GM18909 (cell line): ENCODE results near the gene CDT1.

Experiments
- ATAC-seq: cut with Tn5 transposase; IDR thresholded peaks from one replicate; pipeline ENCODE4 v1.9.1; 2021; ENCODE audit warnings: mild to moderate bottlenecking; ENCODE audit not compliant: unreplicated experiment, poor library complexity

CDT1 gene

DNA sequence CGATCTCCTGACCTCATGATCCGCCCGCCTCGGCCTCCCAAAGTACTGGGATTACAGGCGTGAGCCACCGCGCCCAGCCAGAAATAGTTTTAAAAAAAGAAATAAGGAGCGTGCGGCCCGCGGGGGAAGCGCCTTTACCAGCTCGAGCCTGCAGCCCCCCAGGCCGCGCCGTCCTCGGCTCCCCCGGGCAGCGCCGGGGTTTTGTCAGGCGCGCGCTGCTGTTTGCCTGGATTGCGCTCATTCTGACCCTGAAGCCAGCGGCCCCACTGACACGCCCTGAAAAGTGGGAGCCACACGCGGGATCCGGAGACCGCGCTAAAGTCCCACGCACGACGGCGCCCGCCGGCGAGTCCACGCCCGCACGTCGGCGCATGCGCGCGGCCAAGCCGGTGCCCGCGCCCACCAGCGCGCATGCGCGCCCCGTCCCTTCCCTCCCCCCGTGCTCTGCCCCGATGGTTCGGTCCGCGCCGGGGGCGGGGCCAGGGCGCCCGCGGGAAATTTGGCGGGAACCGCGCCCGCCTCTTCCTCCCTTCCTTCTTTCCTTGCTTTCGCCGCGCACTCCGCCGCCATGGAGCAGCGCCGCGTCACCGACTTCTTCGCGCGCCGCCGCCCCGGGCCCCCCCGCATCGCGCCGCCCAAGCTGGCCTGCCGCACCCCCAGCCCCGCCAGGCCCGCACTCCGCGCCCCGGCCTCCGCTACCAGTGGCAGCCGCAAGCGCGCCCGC lies at the start of gene CDT1:
Gene CDT1, plus strand, starts transcription at position 526 of the 724 bp plus-strand sequence. Its CDS starts 43 bp downstream, at position 569.
- ATAC-seq, result peak; percentile 63

DNA sequence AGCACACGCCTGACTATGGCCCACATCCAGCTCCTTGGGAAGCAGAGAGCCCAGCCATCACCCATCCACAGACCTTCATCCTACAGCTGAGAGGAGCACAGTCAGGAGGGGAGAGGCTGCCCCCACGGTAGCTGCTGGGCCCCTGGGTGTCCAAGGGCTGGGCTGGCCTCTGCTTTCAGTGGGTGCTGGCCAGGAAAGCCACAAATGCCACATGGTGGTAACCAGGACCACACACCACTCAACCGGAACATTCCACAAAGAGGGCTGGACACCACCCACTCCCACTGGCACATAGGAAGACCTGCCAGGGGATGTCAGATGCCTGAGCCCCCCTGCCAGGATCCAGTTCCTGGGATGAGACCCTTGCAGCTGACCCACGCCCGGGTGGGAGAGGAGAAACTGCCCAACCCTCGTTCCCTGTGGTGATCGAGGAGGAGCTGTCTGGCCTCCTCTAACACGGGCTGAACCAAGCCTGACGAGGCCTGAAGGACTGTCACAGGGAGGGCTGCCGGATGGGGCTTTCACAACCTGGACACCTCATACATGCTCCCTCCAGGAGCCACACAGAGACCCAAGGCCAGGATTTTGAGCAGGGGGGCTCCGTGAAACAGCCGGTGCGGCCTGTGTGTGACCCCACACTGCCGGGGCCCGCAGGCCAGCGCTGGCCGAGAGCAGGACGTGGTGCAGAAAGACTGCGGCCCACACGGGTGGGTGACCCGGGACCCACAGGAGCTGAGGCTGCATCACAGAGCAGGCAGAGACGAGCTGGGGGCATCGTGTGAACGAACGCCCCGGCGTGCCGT lies 49.3 kb upstream of the CDT1 start:
- no peak for ATAC-seq

DNA sequence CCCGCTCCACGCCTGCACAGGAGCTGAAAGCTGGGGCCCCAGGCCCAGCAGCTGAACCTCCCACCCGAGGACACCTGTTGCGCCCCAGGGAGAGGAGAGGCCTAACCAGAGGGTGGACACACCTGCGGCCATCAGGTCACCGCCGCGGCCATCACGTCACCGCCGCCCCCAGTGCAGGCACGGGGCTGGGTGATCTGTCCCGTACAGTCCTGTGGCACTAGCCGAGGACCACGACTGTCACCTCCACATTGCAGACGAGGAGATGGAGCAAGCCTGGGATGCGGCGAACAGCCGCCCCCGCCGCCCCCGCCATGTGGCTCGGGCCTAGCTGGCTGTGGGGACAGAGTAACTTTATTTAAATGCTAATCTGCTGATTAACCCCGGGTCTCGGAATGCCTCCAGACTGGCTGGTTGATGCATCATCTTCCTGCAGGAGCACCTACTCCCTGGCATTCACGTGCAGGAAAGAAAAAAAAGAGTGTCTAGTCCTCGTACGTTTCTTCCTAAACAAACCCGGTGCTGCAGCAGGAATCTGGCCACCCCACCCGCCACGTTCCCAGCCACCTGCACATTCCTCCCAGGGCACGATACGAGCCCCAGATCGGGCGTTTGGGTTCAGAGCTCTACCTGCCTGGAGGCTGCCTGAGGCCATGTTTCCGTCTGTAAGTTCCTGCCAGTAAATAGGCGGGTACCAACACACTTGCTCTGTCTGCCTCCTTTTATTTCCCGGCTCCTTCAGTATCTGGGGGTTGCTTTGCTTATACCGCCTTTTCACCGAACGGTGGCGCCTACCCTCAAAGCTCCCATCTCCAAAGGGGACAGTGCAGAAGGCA lies 48.5 kb upstream of the CDT1 start:
- no peak for ATAC-seq

DNA sequence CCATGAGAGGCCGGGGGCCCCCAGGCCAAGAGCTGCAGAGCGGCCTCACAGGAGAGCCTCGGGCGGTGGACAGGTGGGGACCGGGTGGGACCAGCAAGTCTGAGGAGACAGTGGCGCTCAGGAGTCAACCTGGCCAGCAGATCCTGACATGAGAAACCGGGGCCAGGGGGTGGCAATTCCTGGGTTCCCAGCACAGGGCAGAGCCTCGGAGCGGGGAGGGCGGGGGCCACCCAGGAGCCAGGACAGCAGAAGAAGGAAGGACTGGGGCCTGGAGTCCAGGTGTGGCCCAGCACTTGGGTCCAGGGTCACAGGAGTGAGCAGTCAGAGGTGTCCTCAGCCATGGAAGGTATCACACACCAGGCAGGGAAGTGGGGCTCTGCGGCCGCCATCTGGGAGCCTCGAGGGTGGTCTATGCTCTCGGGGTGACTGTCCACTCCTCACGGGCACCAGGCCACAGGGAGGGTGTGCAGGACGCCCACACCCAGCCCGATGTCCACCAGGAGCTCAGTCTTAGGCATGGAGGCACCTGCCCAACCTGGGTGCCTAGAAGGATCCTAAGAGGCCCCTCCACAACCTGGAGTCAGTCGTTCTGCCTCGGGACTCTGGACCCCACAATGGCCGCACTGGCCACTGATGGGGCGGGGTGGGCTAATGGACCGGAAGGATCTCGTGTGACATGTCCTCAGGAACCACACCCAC lies 47.7 kb upstream of the CDT1 start:
- no peak for ATAC-seq

DNA sequence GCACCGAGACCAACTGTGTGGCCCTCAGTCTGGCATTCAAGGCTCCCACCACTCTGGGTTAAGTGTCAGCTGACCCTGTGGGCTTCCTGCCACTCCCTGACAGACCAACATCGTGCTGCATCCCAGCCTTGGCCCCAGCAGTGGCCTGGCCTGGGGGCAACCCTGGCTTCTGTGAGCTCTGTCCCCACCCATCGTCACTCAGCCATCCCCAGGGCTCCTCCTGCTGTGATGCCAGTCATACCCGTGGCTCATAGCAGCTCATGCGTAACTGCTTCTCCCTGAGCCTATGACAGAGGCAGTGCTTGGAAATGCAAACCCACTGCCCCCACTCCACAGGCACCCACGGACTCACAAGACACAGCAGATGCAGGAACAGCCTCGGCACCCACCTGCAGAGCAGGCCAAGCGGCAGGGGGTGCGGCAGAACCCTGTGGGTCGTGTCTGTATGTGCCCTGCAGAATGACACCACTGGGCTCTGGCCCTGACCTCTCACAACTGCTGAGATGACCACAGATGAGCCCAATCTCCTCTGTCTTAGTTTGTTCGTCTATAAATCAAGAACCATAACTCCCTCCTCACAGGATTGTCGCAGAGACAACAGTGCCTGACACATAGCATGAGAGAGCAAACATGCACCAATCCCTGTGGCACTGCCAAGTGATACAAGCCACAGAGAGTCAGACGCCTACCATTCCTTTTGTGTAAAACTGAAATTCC lies 45.2 kb upstream of the CDT1 start:
- no peak for ATAC-seq

DNA sequence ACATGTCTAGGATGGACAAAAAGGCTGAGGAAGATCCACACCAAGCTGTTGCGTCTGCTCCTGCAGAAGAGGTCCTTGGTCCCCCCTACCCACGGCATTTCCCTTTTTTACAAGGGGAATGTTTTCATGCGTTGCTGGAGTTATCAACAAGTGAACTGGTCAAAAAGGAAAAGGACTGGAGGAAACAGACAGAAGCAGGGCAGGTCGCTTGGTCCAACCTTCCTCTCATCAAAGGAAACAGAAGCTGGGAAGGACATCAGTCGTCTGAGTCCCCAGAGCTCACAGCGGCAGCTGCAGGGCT lies 44.7 kb upstream of the CDT1 start:
- ATAC-seq, result no peak

DNA sequence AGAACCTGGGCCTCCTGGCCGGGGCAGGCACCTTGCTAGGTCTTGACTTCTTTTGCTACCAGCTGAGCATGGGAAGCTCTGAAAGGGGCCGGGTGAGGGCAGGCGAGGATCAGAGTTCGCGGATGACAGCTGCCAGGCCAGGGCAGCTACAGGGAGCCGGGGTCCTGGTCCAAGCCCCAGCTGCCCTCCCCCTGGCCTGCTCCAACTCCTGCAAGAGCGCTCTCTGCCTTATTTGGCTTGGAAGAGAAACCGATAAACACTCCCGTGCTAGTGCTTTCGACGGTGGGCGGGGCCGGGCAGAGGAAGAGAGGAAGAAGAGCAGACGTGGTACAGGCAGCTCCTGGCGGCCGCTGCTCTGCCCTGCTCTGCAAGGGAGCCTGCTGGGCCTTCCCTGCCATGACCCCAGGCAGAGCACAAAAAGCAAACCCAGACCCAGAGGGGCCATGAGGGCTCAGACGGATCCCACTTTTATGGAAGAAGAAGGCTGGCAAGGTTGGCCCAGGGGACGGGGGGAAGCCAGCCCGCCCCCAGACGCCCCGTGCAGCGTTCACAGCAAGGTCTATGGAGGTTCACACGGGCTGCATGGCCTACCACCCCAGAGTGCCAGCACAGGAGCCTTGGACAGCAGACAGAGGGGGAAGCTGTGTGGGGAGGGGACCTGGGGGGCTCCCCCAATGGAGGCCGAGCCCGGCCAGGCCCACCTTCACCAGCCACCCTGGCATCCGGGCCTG lies 44.2 kb upstream of the CDT1 start:
- ATAC-seq, result no peak

DNA sequence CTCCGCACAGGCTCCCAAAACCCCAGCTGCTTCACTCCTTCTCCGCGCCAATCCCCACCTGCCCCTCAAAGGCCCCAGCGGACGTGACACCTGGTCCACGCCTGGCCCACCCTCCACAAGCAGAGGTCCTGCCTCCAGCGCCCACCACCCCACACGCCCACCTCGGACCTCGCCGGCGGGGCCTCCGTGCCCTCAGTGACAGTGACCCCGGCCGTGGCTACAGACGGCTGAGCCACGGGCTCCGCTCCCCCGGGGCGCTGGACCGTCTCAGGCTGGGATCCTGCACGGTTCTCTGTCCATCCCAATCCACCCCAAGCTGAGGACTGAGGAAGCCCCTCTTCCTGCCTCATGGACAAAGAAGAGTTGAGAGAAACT lies 43.6 kb upstream of the CDT1 start:
- no peak for ATAC-seq

DNA sequence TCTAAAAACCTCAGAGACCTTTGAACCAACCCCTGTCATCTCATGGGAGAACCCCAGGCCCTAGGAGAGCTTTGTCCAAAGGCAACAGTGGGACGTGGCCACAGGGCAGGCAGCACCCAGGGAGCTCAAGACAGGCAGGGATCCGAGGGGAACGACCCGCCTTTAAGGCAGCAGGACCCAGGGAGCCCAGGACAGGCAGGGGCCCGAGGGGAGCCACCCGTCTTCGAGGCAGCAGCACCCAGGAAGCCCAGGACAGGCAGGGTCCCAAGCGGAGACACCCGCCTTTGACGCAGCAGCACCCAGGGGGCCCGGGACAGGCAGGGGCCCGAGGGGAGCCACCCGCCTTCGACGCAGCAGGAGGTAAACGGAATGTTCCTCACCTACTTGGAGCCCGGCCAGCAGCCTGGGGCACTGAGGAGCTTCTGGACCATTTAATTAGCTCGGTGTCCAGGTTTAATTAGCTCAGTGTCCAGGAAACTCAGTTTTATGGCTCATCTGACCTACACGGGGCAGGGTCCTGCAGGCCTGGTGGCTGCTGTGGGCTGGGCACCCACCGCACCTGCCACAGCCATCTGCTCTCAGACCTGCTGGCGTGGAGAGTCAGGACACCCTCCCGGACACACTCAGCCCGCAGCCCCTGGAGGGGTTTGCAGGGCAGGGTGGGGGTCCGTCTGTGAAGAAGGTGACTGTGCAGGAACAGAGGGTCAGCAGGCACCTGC lies 43.0 kb upstream of the CDT1 start:
- no peak for ATAC-seq

DNA sequence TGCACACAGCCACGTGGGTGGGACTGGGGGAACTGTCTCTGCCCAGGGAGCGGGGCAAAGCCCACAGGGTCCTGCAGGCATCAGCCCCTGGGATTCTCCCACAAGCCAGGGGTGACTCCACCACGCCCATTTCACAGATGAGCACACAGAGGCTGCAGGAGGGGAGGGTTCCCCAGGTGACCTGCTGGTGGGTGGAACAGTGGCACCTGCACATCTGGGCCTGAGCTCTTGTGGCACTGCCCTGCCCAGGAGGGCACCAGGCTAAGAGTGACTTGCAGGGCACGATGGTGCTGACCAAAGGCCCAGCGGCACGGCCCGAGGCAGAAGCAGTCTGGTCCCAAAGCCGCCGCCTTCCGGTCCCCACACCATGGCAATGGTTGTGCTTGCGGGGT lies 42.5 kb upstream of the CDT1 start:
- ATAC-seq, result no peak

DNA sequence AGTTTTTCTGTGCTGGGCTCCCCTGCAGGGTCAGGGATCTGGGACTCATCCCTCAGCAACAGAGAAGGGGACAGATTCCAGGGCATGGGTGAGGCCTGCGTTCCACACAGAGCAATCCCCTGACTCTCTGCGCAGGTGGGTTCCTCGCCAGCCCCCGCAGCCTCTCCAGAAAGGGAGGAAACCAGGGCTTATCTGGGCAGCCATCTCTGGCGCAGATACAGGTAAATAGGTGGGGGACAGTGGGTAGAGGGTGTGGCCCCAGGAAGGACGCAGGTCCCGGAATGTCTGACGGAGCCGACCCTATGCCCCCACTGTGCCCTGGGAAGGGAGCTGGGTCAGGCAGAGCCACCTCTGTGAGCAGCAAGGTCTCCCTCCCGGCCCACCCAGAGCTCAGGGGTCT lies 41.8 kb upstream of the CDT1 start:
- ATAC-seq, result no peak

DNA sequence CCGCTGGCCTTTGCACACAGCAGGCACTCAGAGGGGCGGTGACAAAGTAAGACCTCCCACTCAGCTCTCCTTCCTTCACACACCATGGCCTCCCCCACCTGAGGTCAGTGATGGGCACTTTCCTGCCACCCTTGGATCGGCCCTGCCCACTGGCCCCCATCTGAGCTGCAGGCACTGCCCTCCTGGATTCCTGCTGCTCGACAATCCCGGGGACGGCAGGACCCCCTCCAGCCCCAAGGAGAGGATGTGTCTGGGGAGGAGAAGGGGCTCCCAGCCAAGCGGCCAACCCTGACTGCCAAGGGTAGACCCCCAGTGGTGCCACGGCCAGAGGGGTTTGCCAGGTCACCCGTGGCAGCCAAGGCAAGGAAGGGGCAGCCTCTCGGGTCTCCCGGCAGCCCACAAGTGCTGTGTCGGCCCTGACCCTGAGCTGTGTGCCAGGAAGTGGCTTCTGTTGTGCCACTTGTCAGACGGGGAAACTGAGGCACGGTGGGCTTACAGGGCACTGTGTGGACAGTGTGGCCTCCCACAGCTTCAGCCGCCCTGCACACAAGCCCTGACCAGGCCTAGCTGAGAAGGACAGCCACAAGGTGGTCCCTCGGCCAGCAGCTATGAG lies 41.2 kb upstream of the CDT1 start:
- ATAC-seq, result no peak

DNA sequence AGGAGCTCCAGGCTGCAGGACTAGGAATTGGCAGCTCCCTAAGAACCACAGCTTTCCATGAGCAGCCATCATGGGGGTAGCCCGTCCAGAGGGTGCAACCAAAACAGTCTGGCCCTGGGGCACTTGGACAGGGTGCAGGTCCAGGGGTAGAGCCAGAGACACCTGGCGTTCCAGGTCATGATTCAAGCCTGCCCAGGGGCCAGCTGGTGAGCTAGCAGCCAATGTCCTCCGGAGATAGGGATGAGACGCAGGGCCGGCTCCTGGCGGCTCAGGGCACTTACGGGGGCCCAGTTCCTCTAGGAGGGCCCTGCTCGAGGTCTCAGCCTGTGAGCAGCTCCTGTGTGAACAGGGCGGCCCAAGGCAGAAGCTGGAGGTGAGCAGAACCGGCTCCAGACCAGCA lies 40.6 kb upstream of the CDT1 start:
- no peak for ATAC-seq

DNA sequence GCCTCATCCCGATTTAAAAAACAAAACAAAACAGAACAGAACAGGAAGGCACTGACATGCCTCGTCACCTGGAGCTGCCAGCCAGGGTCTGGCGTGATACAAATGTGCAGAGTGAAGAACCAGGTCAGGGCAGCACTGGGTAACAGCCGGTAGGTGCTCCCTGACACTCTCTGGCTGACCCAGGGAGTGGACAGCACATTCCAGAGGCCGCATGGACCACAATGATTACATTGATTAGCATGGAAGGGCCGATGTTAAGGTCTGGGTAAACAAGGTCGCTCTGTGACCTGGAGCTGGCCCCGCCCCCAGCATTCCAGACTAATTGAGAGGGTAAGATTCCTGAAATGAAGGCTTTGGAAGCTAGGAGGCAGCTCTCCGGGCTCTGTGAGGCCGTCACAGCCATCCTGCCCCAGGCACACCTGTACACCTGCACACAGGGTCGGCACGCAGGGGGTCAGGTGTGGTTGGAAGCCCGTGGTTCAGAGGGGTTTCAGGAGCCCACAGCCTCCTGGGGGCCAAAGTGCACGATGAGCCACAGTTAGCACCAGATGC lies 40.0 kb upstream of the CDT1 start:
- ATAC-seq, result no peak

DNA sequence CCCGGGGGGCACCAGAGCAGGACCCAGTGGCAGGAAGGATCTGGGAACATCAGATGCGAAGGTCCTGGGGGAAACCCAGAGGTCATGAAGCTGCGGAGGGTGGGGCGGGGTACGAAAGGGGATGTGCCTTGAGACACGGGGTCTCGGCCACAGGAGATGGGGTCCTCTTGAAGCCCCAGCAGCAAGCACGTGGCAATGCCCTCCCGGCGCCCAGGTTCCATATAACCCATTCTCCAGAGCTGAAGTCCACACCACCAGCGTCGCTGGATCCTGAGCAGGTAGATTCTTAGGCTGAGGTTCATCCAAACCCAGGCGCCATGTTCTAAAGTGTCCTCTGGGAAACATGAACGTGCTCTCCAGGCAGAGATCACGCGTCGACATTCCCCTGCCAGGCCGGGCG lies 39.5 kb upstream of the CDT1 start:
- ATAC-seq, result no peak

DNA sequence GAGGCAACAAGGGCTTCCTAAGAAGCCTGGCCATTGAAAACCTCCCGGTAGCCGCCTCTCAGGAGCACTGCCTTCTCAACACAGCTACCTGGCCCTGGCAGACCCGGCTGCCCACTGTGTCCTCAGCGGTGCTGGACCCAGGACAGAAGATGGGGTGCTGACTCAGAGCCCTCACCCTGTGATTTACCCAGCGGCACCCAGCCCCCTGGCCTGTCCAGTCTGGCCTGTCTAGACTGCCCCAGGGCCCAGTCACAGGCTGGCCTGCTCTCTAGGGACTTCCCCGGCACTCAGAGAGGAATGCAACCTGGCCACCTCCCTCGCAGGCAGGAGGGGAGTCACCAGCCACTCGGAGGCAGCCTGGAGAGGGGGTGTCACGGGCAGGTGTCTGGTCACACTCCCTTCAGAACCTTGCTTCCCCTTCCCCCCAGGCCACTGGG lies 38.7 kb upstream of the CDT1 start:
- ATAC-seq, result no peak

DNA sequence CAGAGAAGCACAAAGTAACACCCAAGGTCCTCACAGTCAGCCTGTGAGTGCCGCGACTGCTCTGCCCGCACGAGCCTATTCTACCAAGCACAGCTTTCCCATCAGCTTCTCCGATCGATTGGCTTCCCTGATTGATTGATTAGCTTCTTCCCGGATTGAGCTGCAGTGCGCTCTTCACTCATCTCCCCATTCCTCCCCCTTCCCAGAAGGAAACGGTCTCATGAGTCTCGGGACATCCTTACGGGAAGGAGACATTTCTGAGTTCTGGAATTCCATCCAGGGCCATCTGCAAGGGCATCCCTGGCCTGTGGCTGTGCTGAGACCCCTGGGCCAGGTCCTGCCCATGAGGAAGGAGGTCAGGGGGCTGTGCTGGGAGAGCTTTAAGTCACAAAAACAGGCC lies 36.6 kb upstream of the CDT1 start:
- no peak for ATAC-seq

DNA sequence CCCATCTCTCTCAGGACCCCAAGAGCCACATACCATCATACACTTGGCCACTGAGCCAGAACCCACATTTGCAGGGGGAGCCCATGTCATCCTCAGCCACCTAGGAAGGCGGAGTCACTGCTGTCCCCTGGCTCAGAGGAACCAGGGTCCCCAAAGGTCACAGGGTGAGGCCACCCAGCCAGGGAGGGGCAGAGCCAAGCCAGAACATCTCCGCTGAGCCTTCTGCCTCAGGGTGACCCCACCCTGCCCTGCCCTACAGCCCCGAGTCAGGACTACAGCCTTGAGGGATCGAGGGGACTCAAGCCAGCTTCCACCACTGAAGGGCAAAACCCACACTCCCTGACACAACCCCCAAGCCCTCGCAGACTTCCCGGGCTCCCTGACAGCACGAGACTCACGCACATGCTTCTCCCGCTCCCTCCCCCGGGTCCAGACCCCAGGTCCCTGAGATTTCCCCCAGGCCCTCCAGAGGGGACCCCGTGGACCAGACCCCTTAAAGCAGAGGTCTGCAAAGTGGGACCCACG lies 36.0 kb upstream of the CDT1 start:
- ATAC-seq, result no peak
